Subcutaneous abdominal adipose tissue (tissue), 5 donors: ENCODE results near the gene SPOUT1.
"Not testable (repeated sequence)": the region's sequence is repeated elsewhere in the genome, so short reads cannot be mapped to it uniquely, and the experiment has no call there.

Experiments used
- H3K27ac ChIP-seq: one replicate; pipeline ENCODE4 v1.7.0; 2013; ENCODE audit warnings: low read depth, mild to moderate bottlenecking, inconsistent platforms, low read length, moderate library complexity
- H3K27me3 ChIP-seq, 5 donors: one replicate each; pipeline ENCODE4 v1.7.0; 2013; ENCODE audit warnings: low read length in 5 of 5, inconsistent platforms in 1 of 5; ENCODE audit not compliant: control insufficient read depth in 5 of 5, insufficient read depth in 4 of 5
- H3K36me3 ChIP-seq, 5 donors: one replicate each; pipeline ENCODE4 v1.7.0; 2013; ENCODE audit warnings: low read length in 5 of 5; ENCODE audit not compliant: control insufficient read depth in 5 of 5, insufficient read depth in 5 of 5
- H3K4me1 ChIP-seq, 5 donors: one replicate each; pipeline ENCODE4 v1.7.0; 2013; ENCODE audit warnings: low read length in 5 of 5, mild to moderate bottlenecking in 3 of 5, moderate library complexity in 1 of 5; ENCODE audit not compliant: control insufficient read depth in 5 of 5, insufficient read depth in 5 of 5
- H3K4me3 ChIP-seq, 5 donors: one replicate each; pipeline ENCODE4 v1.7.0; 2013; ENCODE audit warnings: low read length in 5 of 5, low read depth in 1 of 5
- H3K9ac ChIP-seq, 5 donors: one replicate each; pipeline ENCODE4 v1.7.0; 2013; ENCODE audit warnings: low read length in 5 of 5, mild to moderate bottlenecking in 4 of 5, moderate library complexity in 3 of 5
- H3K9me3 ChIP-seq, 5 donors: one replicate each; pipeline ENCODE4 v1.7.0; 2013; ENCODE audit warnings: low read length in 5 of 5; ENCODE audit not compliant: control insufficient read depth in 5 of 5
- donor health status: healthy.
- donor health status: healthy.
- donor health status: healthy.
- donor health status: healthy.
- donor health status: healthy.

The SPOUT1 gene

DNA sequence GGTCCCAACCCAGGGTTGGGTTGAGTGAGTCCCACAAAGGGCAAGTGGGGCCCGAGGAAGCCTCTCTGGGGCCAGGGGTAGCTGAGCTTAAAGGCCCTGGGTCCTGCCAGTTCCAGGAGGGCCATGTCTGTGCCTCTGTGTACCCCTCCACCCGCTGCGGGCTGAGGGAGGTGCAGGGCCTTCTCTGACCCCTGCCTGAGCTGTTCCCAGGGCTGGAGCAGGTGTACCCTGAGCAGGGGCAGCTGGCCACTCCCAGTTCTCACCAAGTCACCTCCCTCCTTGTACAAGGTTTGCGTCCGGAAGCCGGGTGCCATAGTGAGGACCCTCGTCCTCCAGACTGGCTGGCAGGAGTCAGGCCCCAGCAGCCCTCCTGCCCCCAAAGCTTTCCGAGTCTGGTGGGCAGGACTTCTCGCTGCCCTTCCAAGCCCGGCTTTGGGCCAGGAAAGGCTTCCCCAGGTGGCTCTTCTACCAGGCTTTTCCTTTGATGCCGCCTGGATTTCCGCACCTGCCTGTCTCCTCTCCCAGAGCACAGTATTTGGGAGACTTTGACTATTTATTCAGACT lies 20.5 kb downstream of the SPOUT1 start:
- Histone ChIP-seq H3K9me3 (no peaks in the 10 kb centered on the region), H3K9ac (no peak overlapping the region), H3K27ac (no peak overlapping the region), H3K4me3 (no peak overlapping the region), H3K36me3 (peaks cover 3 to 53% (median 42%) of the 10 kb centered on the region in 5 donors), H3K4me1 (no peaks in the 10 kb centered on the region), H3K27me3 (no peaks in the 10 kb centered on the region)

DNA sequence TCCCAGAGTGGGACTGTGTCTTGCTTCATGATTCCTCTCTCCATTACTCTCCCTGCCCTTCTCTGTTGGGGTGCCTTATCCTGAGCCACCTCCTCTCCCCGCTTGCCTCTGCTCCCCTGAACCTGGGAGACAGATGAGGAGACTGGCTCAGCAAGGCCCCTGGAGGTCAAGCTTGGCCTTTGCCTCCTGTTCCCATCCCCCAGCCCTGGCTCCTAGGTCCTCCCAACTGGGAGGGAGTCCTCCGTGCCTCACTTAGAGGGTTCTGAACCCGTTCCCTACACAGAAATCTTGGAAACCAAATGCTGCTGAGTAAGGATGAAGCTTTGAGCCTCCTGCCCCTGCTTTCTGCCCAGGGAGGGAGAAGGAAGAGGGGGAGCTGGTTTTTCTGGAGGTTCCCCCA lies 21.1 kb downstream of the SPOUT1 start:
- no peak overlapping the region for H3K4me3 ChIP-seq
- H3K9me3 ChIP-seq, result no peaks in the 10 kb centered on the region
- H3K4me1 ChIP-seq, result no peaks in the 10 kb centered on the region
- no peak overlapping the region for H3K27ac ChIP-seq
- peaks cover 3 to 58% (median 47%) of the 10 kb centered on the region in 5 donors for H3K36me3 ChIP-seq
- H3K27me3 ChIP-seq, result no peaks in the 10 kb centered on the region
- no peak overlapping the region for H3K9ac ChIP-seq

DNA sequence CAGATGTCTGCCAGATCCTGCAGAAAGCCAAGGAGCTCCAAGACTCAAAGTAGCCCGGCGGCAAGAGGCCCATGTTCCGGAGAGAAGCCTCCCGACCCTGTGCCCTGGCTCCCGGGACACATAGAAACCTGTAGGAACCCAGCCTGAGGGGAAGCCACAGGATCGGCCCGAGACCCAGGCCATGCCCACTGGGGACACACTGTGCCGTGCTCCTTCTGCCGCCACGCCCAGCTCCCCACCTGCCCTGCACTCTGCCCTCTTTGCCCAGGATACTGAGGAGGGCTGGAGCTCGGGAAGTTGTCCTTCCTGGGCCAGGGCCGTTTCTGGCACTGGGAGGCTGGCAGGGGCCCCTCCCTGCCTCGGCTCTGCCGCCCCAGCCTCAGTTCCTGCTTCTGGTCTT lies 21.8 kb downstream of the SPOUT1 start:
- no peak overlapping the region for H3K4me3 ChIP-seq
- H3K27me3 ChIP-seq, result no peaks in the 10 kb centered on the region
- no peak overlapping the region for H3K27ac ChIP-seq
- H3K9me3 ChIP-seq, result no peaks in the 10 kb centered on the region
- no peak overlapping the region for H3K9ac ChIP-seq
- no peaks in the 10 kb centered on the region for H3K4me1 ChIP-seq
- H3K36me3 ChIP-seq, result peaks cover 3 to 66% (median 55%) of the 10 kb centered on the region in 5 donors

DNA sequence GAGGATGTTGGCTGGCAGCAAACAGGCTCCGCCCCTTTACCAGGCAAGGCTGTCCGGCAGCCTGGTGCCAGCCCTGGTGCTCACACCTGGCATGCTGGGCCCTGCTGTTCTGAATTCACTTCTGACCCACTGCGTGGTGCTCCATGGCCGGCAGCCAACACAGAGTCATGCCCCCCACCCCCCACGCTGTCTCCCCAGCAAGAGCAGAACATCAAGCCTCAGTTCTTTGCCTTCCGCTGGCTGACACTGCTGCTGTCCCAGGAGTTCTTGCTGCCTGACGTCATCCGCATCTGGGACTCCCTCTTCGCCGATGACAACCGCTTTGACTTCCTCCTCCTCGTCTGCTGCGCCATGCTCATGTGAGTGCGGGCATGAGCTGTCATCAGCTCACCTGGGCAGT lies 23.9 kb downstream of the SPOUT1 start:
- Histone ChIP-seq H3K9ac (no peak overlapping the region), H3K36me3 (peaks cover 6 to 83% (median 68%) of the 10 kb centered on the region in 5 donors)

DNA sequence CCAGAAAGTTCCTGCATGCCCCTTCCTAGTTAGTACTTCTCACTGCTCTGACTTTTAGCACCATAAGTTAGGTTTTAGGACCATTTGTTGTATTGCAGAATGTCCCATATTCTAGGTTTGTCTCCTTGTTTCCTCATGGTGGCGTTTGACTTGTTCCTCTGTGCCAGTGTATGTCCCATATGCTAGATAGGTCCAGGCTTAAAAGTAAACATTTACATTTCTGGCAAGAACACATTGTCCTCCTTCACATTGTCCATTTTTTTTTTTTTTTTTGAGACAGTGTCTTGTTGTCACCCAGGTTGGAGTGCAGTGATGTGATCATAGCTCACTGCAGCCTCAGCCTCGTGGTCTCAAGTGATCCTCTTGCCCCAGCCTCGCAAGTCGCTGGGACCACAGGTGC lies 27.1 kb downstream of the SPOUT1 start:
- no peaks in the 10 kb centered on the region for H3K9me3 ChIP-seq
- H3K4me3 ChIP-seq, result no peak overlapping the region
- no peaks in the 10 kb centered on the region for H3K27me3 ChIP-seq
- H3K27ac ChIP-seq, result no peak overlapping the region
- peaks cover 8 to 91% (median 79%) of the 10 kb centered on the region in 5 donors for H3K36me3 ChIP-seq
- no peak overlapping the region for H3K9ac ChIP-seq
- no peaks in the 10 kb centered on the region for H3K4me1 ChIP-seq

More for the DNA sequence above, 23.9 kb downstream of the SPOUT1 start:
- Histone ChIP-seq H3K27me3 (no peaks in the 10 kb centered on the region), H3K9me3 (no peaks in the 10 kb centered on the region), H3K4me1 (no peaks in the 10 kb centered on the region), H3K4me3 (no peak overlapping the region), H3K27ac (no peak overlapping the region)

DNA sequence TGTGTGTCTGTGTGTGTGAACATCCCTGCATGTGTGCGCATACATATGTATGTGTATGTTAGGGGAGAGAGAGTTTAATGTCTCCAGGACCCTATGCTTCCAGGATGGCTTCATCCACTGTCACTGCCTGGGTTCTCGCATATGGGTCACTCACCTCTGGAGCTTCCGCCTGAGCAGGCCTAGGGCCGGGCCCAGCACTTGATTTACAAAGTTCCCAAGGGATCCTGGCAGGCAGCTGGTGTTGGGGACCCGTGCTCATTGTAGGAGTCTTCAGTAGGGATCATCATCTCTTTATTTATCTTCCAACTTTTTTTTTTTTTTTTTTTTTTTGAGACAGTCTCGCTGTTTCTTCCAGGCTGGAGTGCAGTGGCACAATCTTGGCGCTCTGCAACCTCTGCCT lies 29.5 kb downstream of the SPOUT1 start:
- no peak overlapping the region for H3K9ac ChIP-seq
- no peak overlapping the region for H3K27ac ChIP-seq
- H3K4me1 ChIP-seq, result no peaks in the 10 kb centered on the region
- H3K36me3 ChIP-seq, result peaks cover 6 to 79% (median 66%) of the 10 kb centered on the region in 5 donors
- no peaks in the 10 kb centered on the region for H3K9me3 ChIP-seq
- no peaks in the 10 kb centered on the region for H3K27me3 ChIP-seq
- H3K4me3 ChIP-seq, result no peak overlapping the region

DNA sequence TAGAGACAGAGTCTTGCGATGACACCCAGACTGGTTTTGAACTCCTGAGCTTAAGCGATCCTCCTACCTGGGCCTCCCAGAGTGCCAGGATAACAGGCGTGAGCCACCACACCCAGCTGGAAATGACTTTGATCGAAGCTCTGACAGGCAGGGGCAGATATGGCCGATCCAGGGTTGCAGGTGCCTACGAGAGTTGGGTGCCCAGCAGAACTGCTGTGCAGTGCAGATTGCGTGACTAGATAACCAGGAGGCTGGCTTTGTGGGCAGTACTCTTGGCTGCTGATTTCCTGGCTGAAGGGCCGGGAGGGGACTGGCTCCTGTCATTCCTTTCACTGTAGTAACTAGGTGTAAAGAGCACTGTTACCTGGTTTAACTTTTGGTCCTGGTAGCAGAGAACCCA lies 30.7 kb downstream of the SPOUT1 start:
- H3K36me3 ChIP-seq, result peaks cover 9 to 83% (median 72%) of the 10 kb centered on the region in 5 donors
- H3K9me3 ChIP-seq, result no peaks in the 10 kb centered on the region
- H3K27ac ChIP-seq, result no peak overlapping the region
- H3K4me3 ChIP-seq, result no peak overlapping the region
- H3K4me1 ChIP-seq, result no peaks in the 10 kb centered on the region
- no peak overlapping the region for H3K9ac ChIP-seq
- H3K27me3 ChIP-seq, result no peaks in the 10 kb centered on the region

DNA sequence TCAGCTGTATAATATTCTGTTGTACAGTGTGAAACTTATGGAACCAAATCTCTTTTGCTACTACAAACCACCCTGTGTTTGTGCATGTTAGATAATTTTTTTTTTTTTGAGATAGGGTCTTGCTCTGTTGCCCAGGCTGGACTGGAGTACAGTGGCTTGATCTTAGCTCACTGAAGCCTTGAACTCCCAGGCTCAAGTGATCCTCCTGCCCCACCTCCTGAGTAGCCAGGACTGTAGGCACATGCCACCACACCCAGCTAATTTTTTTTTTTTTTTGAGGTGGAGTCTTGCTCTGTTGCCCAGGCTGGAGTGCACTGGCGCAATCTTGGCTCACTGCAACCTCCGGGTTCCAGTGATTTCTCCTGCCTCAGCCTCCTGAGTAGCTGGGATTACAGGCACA lies 34.6 kb downstream of the SPOUT1 start:
- H3K9me3 ChIP-seq, H3K4me3 ChIP-seq: not testable (repeated sequence)
- H3K36me3 ChIP-seq, result peaks cover 5 to 86% (median 75%) of the 10 kb centered on the region in 5 donors

DNA sequence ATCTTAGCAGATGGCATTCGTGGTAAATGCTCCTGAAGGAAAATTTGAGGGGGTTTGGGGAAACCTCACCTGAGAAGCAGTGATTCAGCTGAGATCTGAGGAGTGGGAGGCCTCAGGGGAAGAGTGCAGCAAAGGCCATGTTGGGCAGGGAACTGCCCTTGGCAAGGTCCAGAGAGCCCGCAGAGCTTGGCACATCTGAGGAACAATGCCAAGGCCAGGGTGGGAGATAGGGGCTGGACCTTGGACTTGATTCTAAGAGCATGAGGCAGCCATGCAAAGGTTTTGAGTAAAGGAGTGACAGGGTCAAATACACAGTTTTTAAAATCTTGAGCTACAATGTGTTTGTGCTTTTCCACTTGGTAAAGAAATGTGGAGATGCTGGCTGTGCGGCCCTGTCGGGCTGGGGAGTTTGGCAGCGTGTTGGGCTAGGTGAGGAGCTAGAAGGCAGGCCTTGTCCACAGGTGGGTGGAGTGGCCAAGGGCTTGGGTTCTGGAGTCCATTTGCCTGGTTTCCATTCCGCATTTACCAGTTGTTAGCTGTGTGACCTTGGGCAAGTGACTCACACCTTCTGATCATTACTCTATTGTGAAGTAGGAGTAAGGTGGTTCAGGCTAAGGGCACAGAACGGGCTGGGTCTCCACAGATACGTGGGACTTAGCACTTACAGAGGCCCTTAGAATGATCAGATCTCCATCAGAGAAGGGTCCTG lies 36.5 kb downstream of the SPOUT1 start:
- no peak overlapping the region for H3K27ac ChIP-seq
- H3K4me1 ChIP-seq, result peaks cover 3 to 7% (median 7%) of the 10 kb centered on the region in 5 donors
- H3K9me3 ChIP-seq, result no peaks in the 10 kb centered on the region
- no peaks in the 10 kb centered on the region for H3K27me3 ChIP-seq
- no peak overlapping the region for H3K4me3 ChIP-seq
- no peak overlapping the region for H3K9ac ChIP-seq
- H3K36me3 ChIP-seq, result peaks cover 7 to 72% (median 62%) of the 10 kb centered on the region in 5 donors

More for the DNA sequence above, 34.6 kb downstream of the SPOUT1 start:
- H3K4me1 ChIP-seq, H3K27ac ChIP-seq, H3K9ac ChIP-seq, H3K27me3 ChIP-seq: not testable (repeated sequence)

DNA sequence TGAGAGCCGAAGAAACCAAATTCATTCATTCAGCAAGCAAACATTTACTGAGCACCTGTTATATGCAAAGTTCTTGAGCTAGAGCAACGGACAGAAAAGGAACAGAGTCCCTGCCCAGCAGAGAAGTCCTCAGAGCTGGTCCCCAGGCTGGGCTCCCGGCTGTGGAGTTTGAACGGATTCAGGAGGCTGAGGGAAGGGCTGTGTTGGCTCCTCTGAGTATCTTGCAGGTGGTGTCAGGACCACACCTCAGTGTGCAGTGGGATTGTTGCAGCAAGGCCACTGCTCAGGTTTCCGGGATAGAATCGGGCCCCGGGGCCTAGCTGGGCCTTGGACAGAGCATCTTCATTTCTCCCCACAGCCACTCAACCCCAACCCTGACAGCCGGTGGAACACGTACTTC lies 37.5 kb downstream of the SPOUT1 start:
- H3K9me3 ChIP-seq, result no peaks in the 10 kb centered on the region
- peaks cover 5 to 13% (median 13%) of the 10 kb centered on the region in 5 donors for H3K4me1 ChIP-seq
- H3K27me3 ChIP-seq, result no peaks in the 10 kb centered on the region
- H3K9ac ChIP-seq, result no peak overlapping the region
- H3K36me3 ChIP-seq, result peaks cover 7 to 62% (median 55%) of the 10 kb centered on the region in 5 donors
- H3K27ac ChIP-seq, result no peak overlapping the region
- no peak overlapping the region for H3K4me3 ChIP-seq
